ENCODE measurements around the gene DDX1.

The DDX1 gene

GRCh38 chr2:15544227-15544626, 47.4 kb upstream of the DDX1 start:
- ChIA-PET CTCF (no interaction called here), POLR2A (no interaction called here)
- H3K4me3 ChIP-seq (ENCODE audit: low read depth, low read length), result no peak overlapping the region
- TF ChIP-seq ZNF174 (tag by site-specific recombination; IDR thresholded peaks at IDR 0.05) (no peak), ZNF335 (tag by site-specific recombination; conservative IDR thresholded peaks at IDR 0.05) (no peak), REST (tag by site-specific recombination; IDR thresholded peaks at IDR 0.05) (no peak), ZNF248 (tag by site-specific recombination; IDR thresholded peaks at IDR 0.05) (no peak), ZNF362 (tag by site-specific recombination; IDR thresholded peaks at IDR 0.05) (no peak), KLF16 (tag by site-specific recombination; IDR thresholded peaks at IDR 0.05) (no peak), ZNF514 (tag by site-specific recombination; IDR thresholded peaks at IDR 0.05) (no peak), ZNF169 (tag by site-specific recombination; IDR thresholded peaks at IDR 0.05) (no peak), GLIS2 (tag by site-specific recombination; IDR thresholded peaks at IDR 0.05) (no peak), ZNF223 (tag by site-specific recombination; IDR thresholded peaks at IDR 0.05) (no peak), ZNF280D (tag by site-specific recombination; IDR thresholded peaks at IDR 0.05) (no peak), ZNF555 (tag by site-specific recombination; conservative IDR thresholded peaks at IDR 0.05) (no peak), ZNF747 (tag by site-specific recombination; IDR thresholded peaks at IDR 0.05) (no peak), ELK4 (IDR thresholded peaks at IDR 0.05; ENCODE audit: borderline replicate concordance, low read depth, low read length) (no peak)
- no peaks in the 10 kb centered on the region for H3K9me3 ChIP-seq (ENCODE audit: control insufficient read depth, insufficient read depth, low read depth, low read length)
- H3K27ac ChIP-seq (ENCODE audit: extremely low read depth, low read depth, low read length), result no peak overlapping the region
- no peaks in the 10 kb centered on the region; a peak in 1 of 3 replicates for H3K36me3 ChIP-seq (ENCODE audit: control insufficient read depth in 2 of 2, insufficient read depth in 1 of 2, low read length in 2 of 2)
- H3K4me1 ChIP-seq (ENCODE audit: control insufficient read depth, insufficient read depth, low read length), result no peaks in the 10 kb centered on the region

GRCh38 chr2:15546297-15547098, 45.2 kb upstream of the DDX1 start:
- POLR2A ChIA-PET, result no interaction called here
- Histone ChIP-seq H3K9me3 (ENCODE audit: control insufficient read depth, insufficient read depth, low read depth, low read length) (no peaks in the 10 kb centered on the region), H3K4me3 (ENCODE audit: low read depth, low read length) (no peak overlapping the region), H3K4me1 (ENCODE audit: control insufficient read depth, insufficient read depth, low read length) (no peaks in the 10 kb centered on the region), H3K27ac (ENCODE audit: extremely low read depth, low read depth, low read length) (no peak overlapping the region), H3K36me3 (ENCODE audit: control insufficient read depth in 2 of 2, insufficient read depth in 1 of 2, low read length in 2 of 2) (no peaks in the 10 kb centered on the region; a peak in 1 of 3 replicates)
- CTCF ChIA-PET, result interaction anchor here (0.6 to 2.3 kb wide), 23 partner anchors 9 to 506 kb away, joined by 3 to 17 read pairs (median 3); partner anchors contain the start of gene NBAS
- TF ChIP-seq KLF16 (tag by site-specific recombination; IDR thresholded peaks at IDR 0.05) (no peak), INSM2 (tag by site-specific recombination; IDR thresholded peaks at IDR 0.05) (no peak), AEBP2 (tag by site-specific recombination; IDR thresholded peaks at IDR 0.05; ENCODE audit: borderline replicate concordance) (no peak), ZBTB20 (tag by site-specific recombination; IDR thresholded peaks at IDR 0.05) (no peak), ZNF280C (tag by site-specific recombination; IDR thresholded peaks at IDR 0.05) (no peak), GFI1B (tag by site-specific recombination; IDR thresholded peaks at IDR 0.05) (no peak)
